ENCODE measurements around the gene TOGARAM1.

TOGARAM1 gene

GRCh38 chr14:45103806-45104205, 141.8 kb downstream of the TOGARAM1 start:
- no peak for DNase-seq

DNA sequence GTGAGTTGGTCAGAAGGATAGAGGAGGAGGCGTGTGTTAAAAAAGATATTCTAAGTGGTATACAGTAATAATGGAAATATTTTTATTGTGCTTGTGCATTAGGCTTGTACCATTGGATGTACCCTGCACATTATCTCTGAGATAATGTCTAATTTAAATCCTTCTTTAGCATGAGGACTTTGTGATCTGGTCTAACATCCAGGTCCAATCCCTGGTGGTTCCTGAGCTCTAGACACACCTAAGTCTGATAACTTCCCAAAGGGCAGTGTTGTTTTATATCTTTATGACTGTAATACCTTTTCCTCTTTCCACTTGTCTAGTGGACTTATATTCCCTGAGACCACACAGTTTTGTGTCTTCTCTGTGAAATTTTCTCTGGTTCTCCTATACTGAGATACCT, 142.6 kb downstream of the TOGARAM1 start:
- no peak for DNase-seq

- no peak for DNase-seq
Measured at GRCh38 chr14:45112896-45113781, 151.1 kb downstream of the TOGARAM1 start.

- DNase-seq: no peak
Measured at GRCh38 chr14:45114327-45114726, 152.3 kb downstream of the TOGARAM1 start.

DNA sequence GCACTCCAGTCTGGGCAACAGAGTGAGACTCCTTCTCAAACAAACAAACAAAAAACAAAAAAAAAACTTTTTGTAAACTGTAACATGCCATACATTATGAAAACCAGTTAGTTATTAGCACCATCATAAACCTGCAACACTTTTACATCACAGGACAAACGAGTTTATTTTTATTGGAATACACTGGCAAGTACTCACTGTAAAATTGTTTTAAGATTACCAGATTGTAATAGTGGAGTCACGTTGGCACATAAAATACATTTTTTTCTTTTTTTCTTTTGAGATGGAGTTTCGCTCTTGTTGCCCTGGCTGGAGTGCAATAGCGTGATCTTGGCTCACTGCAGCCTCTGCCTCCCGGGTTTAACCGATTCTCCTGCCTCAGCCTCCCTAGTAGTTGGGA, 156.6 kb downstream of the TOGARAM1 start:
- DNase-seq: no peak

GRCh38 chr14:45120096-45120495, 158.1 kb downstream of the TOGARAM1 start:
- no peak for DNase-seq

GRCh38 chr14:45123271-45123670, 161.3 kb downstream of the TOGARAM1 start:
- DNase-seq: no peak
